H1 (cell line): Measurements from ENCODE around the gene CIT. TPM values are rescaled to one million over a fixed set of nuclear protein-coding genes. Genes with fewer than 3 reads are reported as not detected.

Source experiments
- CTCF ChIA-PET: fragments of 300-600 bp; sonication (Branson Sonifier 250); formaldehyde crosslinking; loops from one replicate; lab custom pipeline; 2021; ENCODE audit not compliant: partially characterized antibody; lab: Charles Lee
- POLR2A ChIA-PET: fragments of 300-600 bp; sonication (Branson Sonifier 250); formaldehyde crosslinking; loops from one replicate; lab custom pipeline; 2021; ENCODE audit warnings: inconsistent platforms; ENCODE audit not compliant: partially characterized antibody; lab: Charles Lee
- DNase-seq, 2 experiments: peaks; one replicate each; pipeline versions ENCODE4 v3.0.0 to v3.0.0-alpha.2; 2010 to 2022; ENCODE audit warnings: low spot score in 2 of 2, low read depth in 1 of 2, mixed read lengths in 1 of 2
- FAIRE-seq: peaks from 2 replicates; lab custom pipeline; 2011; peaks lifted over from hg19 to GRCh38; lab: Jason Lieb, UNC
- H2AFZ ChIP-seq: 2 replicates; pipeline ENCODE4 v1.8.1; 2012; ENCODE audit warnings: low read length, inconsistent platforms
- H2AK5ac ChIP-seq: 2 replicates; pipeline ENCODE4 v1.6.1; 2013; ENCODE audit warnings: low read depth, low read length
- H2BK120ac ChIP-seq: replicated peaks from 2 replicates; pipeline ENCODE3; 2013; ENCODE audit warnings: low read depth, low read length, inconsistent platforms
- H2BK12ac ChIP-seq: 2 replicates; pipeline ENCODE4 v1.6.1; 2013; ENCODE audit warnings: low read depth, low read length
- H2BK15ac ChIP-seq: 2 replicates; pipeline ENCODE4 v1.6.1; 2013; ENCODE audit warnings: low read length
- H2BK20ac ChIP-seq: 2 replicates; pipeline ENCODE4 v1.6.1; 2013; ENCODE audit warnings: low read length
- H2BK5ac ChIP-seq: 2 replicates; pipeline ENCODE4 v1.6.1; 2013; ENCODE audit warnings: low read depth, low read length
- H3K14ac ChIP-seq: 2 replicates; pipeline ENCODE4 v1.6.1; 2013; ENCODE audit warnings: inconsistent platforms; ENCODE audit not compliant: insufficient read length
- H3K18ac ChIP-seq: 2 replicates; pipeline ENCODE4 v1.6.1; 2013; ENCODE audit warnings: low read length; ENCODE audit errors: extremely low read depth
- H3K23ac ChIP-seq: 2 replicates; pipeline ENCODE4 v1.6.1; 2013; ENCODE audit warnings: inconsistent platforms; ENCODE audit not compliant: insufficient read length
- H3K23me2 ChIP-seq: 2 replicates; pipeline ENCODE4 v1.6.1; 2013; ENCODE audit warnings: low read depth, low read length
- H3K27ac ChIP-seq: 2 replicates; pipeline ENCODE4 v1.6.1; 2011; ENCODE audit warnings: low read depth, low read length, inconsistent platforms
- H3K27me3 ChIP-seq, 4 experiments: replicated peaks in 1 of 4; 1 replicate in 1 of 4; 2 replicates in 3 of 4; pipeline versions ENCODE4 v1.6.1 to v1.8.1; 2011 to 2013; ENCODE audit warnings: low read length in 3 of 4, mild to moderate bottlenecking in 3 of 4, inconsistent platforms in 2 of 4, mixed read lengths in 2 of 4, moderate library complexity in 1 of 4; ENCODE audit not compliant: control insufficient read depth in 3 of 4, insufficient read depth in 3 of 4; ENCODE audit errors: extremely low read depth in 1 of 4
- H3K36me3 ChIP-seq, 4 experiments: 2 replicates each; pipeline versions ENCODE4 v1.6.1 to v1.8.1; 2011 to 2013; ENCODE audit warnings: mild to moderate bottlenecking in 4 of 4, low read length in 3 of 4, moderate library complexity in 2 of 4, control low read depth in 1 of 4, inconsistent platforms in 1 of 4; ENCODE audit not compliant: insufficient read depth in 4 of 4, control insufficient read depth in 2 of 4
- H3K4ac ChIP-seq: replicated peaks from 2 replicates; pipeline ENCODE3; 2013; ENCODE audit warnings: low read length, low read depth, mixed read lengths, inconsistent platforms; ENCODE audit not compliant: insufficient read length
- H3K4me1 ChIP-seq, 4 experiments: replicated peaks in 1 of 4; 1 replicate in 1 of 4; 2 replicates in 3 of 4; pipeline versions ENCODE4 v1.6.1 to v1.8.1; 2011 to 2013; ENCODE audit warnings: low read length in 3 of 4, inconsistent platforms in 2 of 4, mixed read lengths in 1 of 4; ENCODE audit not compliant: insufficient read depth in 4 of 4, control insufficient read depth in 3 of 4
- H3K4me2 ChIP-seq, 2 experiments: 2 replicates each; pipeline versions ENCODE4 v1.6.1 to v1.8.1; 2011 to 2013; ENCODE audit warnings: low read depth in 2 of 2, low read length in 2 of 2, control low read depth in 1 of 2, inconsistent platforms in 1 of 2, mild to moderate bottlenecking in 1 of 2; ENCODE audit not compliant: insufficient read depth in 1 of 2
- H3K4me3 ChIP-seq, 4 experiments: fragments of 200-600, 300-600 bp in 1 of 4; sonication (generic), shearing (Covaris generic), sonication (Bioruptor Twin) in 1 of 4; 2 replicates each; pipeline versions ENCODE4 v1.5.1 to v1.8.1; 2011 to 2016; ENCODE audit warnings: low read length in 4 of 4, low read depth in 3 of 4, control low read depth in 2 of 4, inconsistent platforms in 2 of 4, mild to moderate bottlenecking in 2 of 4, mixed read lengths in 1 of 4, moderate library complexity in 1 of 4; ENCODE audit not compliant: insufficient read depth in 2 of 4; ENCODE audit errors: extremely low read depth in 1 of 4
- H3K56ac ChIP-seq: replicated peaks from 2 replicates; pipeline ENCODE3; 2013; ENCODE audit warnings: low read depth, mild to moderate bottlenecking, mixed read lengths, low read length, inconsistent platforms; ENCODE audit not compliant: insufficient read length
- H3K79me1 ChIP-seq: 2 replicates; pipeline ENCODE4 v1.6.1; 2013; ENCODE audit warnings: low read depth, low read length, control low read depth
- H3K79me2 ChIP-seq, 2 experiments: 2 replicates each; pipeline versions ENCODE4 v1.6.1 to v1.8.1; 2012 to 2013; ENCODE audit warnings: low read length in 2 of 2, mild to moderate bottlenecking in 2 of 2, inconsistent platforms in 1 of 2; ENCODE audit not compliant: insufficient read depth in 2 of 2, control insufficient read depth in 1 of 2
- H3K9ac ChIP-seq, 4 experiments: replicated peaks in 1 of 4; 1 replicate in 1 of 4; 2 replicates in 3 of 4; pipeline versions ENCODE4 v1.6.1 to v1.8.1; 2011 to 2013; ENCODE audit warnings: low read depth in 3 of 4, low read length in 3 of 4, control low read depth in 2 of 4, mild to moderate bottlenecking in 2 of 4, moderate library complexity in 2 of 4, inconsistent platforms in 1 of 4; ENCODE audit errors: extremely low read depth in 1 of 4
- H3K9me3 ChIP-seq, 2 experiments: 2 replicates each; pipeline versions ENCODE4 v1.6.1 to v1.8.1; 2012 to 2013; ENCODE audit warnings: mild to moderate bottlenecking in 2 of 2, moderate library complexity in 2 of 2, control low read depth in 1 of 2, inconsistent platforms in 1 of 2, low read depth in 1 of 2, low read length in 1 of 2, mixed read lengths in 1 of 2; ENCODE audit not compliant: insufficient read depth in 2 of 2
- H4K20me1 ChIP-seq, 2 experiments: replicated peaks in 1 of 2; 2 replicates each; pipeline versions ENCODE3 to v1.8.1; 2011 to 2013; ENCODE audit warnings: inconsistent platforms in 2 of 2, low read length in 2 of 2, mild to moderate bottlenecking in 1 of 2; ENCODE audit not compliant: insufficient read depth in 2 of 2, control insufficient read depth in 1 of 2
- H4K5ac ChIP-seq: 2 replicates; pipeline ENCODE4 v1.6.1; 2013; ENCODE audit warnings: low read length, low read depth, mixed read lengths, inconsistent platforms; ENCODE audit not compliant: insufficient read length
- H4K8ac ChIP-seq: 2 replicates; pipeline ENCODE4 v1.8.0; 2013; ENCODE audit warnings: mild to moderate bottlenecking, moderate library complexity, low read length, inconsistent platforms; ENCODE audit not compliant: insufficient read depth; ENCODE audit errors: extremely low read depth
- H4K91ac ChIP-seq: replicated peaks from 2 replicates; pipeline ENCODE3; 2013; ENCODE audit warnings: low read length, mixed read lengths, inconsistent platforms; ENCODE audit not compliant: insufficient read length
- ATF2 ChIP-seq: IDR thresholded peaks from 2 replicates; pipeline ENCODE4 v1.6.1; 2012; ENCODE audit warnings: low read length, inconsistent platforms
- BACH1 ChIP-seq: IDR thresholded peaks from 2 replicates; pipeline ENCODE4 v1.6.1; 2012; ENCODE audit warnings: low read length, improper control_type of control experiment
- BRCA1 ChIP-seq: IDR thresholded peaks from 2 replicates; pipeline ENCODE4 v1.6.1; 2012; ENCODE audit warnings: low read depth, low read length, improper control_type of control experiment
- CEBPB ChIP-seq: IDR thresholded peaks from 2 replicates; pipeline ENCODE4 v1.6.1; 2012; ENCODE audit warnings: low read depth, low read length
- CHD1 ChIP-seq: IDR thresholded peaks from 2 replicates; pipeline ENCODE4 v1.6.1; 2012; ENCODE audit warnings: low read depth, low read length, improper control_type of control experiment
- CREB1 ChIP-seq: IDR thresholded peaks from 2 replicates; pipeline ENCODE4 v1.6.1; 2012; ENCODE audit warnings: inconsistent platforms
- EGR1 ChIP-seq: IDR thresholded peaks from 2 replicates; pipeline ENCODE4 v1.6.1; 2011; ENCODE audit warnings: low read depth, low read length, borderline replicate concordance
- EP300 ChIP-seq, 2 experiments: IDR thresholded peaks; 1 replicate in 1 of 2; 2 replicates in 1 of 2; pipeline ENCODE4 v1.6.1; 2011 to 2012; ENCODE audit warnings: low read depth in 2 of 2, low read length in 2 of 2, mild to moderate bottlenecking in 2 of 2, borderline replicate concordance in 1 of 2, inconsistent platforms in 1 of 2, moderate library complexity in 1 of 2
- FOSL1 ChIP-seq: IDR thresholded peaks from 2 replicates; pipeline ENCODE4 v1.6.1; 2011; ENCODE audit warnings: mild to moderate bottlenecking, low read depth, low read length, moderate library complexity; ENCODE audit not compliant: insufficient read depth
- GABPA ChIP-seq: IDR thresholded peaks from 2 replicates; pipeline ENCODE4 v1.6.1; 2011; ENCODE audit warnings: mild to moderate bottlenecking, low read length, moderate library complexity, borderline replicate concordance; ENCODE audit not compliant: insufficient read depth
- POLR2A ChIP-seq, 2 experiments: IDR thresholded peaks; 1 replicate in 1 of 2; 2 replicates in 1 of 2; pipeline ENCODE4 v1.6.1; 2011; ENCODE audit warnings: low read depth in 2 of 2, low read length in 2 of 2, mild to moderate bottlenecking in 2 of 2; ENCODE audit errors: control extremely low read depth in 1 of 2
- SUZ12 ChIP-seq: fragments of 200-600 bp; sonication (generic); IDR thresholded peaks from 2 replicates; pipeline ENCODE4 v1.6.1; 2012; ENCODE audit warnings: mild to moderate bottlenecking, inconsistent platforms, low read length, moderate library complexity, mixed read lengths
- TAF7 ChIP-seq: optimal IDR thresholded peaks from 2 replicates; pipeline ENCODE3; 2011; ENCODE audit warnings: low read depth, mild to moderate bottlenecking, inconsistent platforms, low read length, moderate library complexity, borderline replicate concordance
- ZNF274 ChIP-seq: IDR thresholded peaks from 2 replicates; pipeline ENCODE4 v1.7.0; 2012; ENCODE audit warnings: low read length, borderline replicate concordance; ENCODE audit errors: extremely low read depth
- WGBS, 2 experiments: shearing (Covaris generic) in 1 of 2; methylation state at CpG; one replicate each; pipeline versions ENCODE4 v1.1.6 to v1.1.7; 2013 to 2015; ENCODE audit warnings: low lambda C conversion rate in 2 of 2, mixed read lengths in 2 of 2, inconsistent platforms in 1 of 2, low coverage in 1 of 2, missing lambda C conversion rate in 1 of 2; ENCODE audit not compliant: insufficient replicate concordance in 2 of 2, insufficient coverage in 1 of 2, insufficient read length in 1 of 2; ENCODE audit errors: extremely low coverage in 1 of 2, missing lambda C conversion rate in 1 of 2; 5-methylcytosine and 5-hydroxymethylcytosine counted together
- polyA plus RNA-seq, 7 experiments: library from polyadenylated mRNA; depleted of rRNA in 3 of 7; stranded (reverse) in 5 of 7; unstranded in 2 of 7; fragments of >200 nt in 5 of 7; fragments of 200-250 nt in 2 of 7; gene quantifications; 1 replicate in 5 of 7; 2 replicates in 1 of 7; 4 replicates in 1 of 7; pipeline versions ENCODE4 v1.2.1 to v1.2.3, GENCODE V29; 2011 to 2013; ENCODE audit warnings: missing spikeins in 2 of 7, mixed read lengths in 2 of 7
- total RNA-seq: library from RNA; stranded (reverse); fragmentation: NEBNext Ultra II Directional; extraction: Animal tissue kit (Norgen Biotek cat#: 25700); gene quantifications from 2 replicates; pipeline ENCODE4 v1.2.1, GENCODE V29; 2021

The CIT gene
- total and polyA plus RNA-seq, 2 of the 8 experiments (the other 6 are each of a cell fraction or from before 2014, with no cell fraction given), result 17.1 to 60.9 TPM

- Histone ChIP-seq H4K91ac (no peak overlapping the region), H2BK5ac (no peak overlapping the region), H3K23ac (no peak overlapping the region), H3K79me1 (no peaks in the 10 kb centered on the region), H3K23me2 (no peaks in the 10 kb centered on the region), H3K4me1 (no peaks in the 10 kb centered on the region), H3K56ac (no peak overlapping the region), H3K36me3 (peaks cover 0 to 9% (median 1%) of the 10 kb centered on the region in 4 experiments; a peak in 3 of 8 replicates), H3K18ac (no peak overlapping the region), H4K5ac (no peak overlapping the region), H2BK120ac (no peak overlapping the region), H3K27me3 (no peaks in the 10 kb centered on the region), H3K9ac (no peak overlapping the region), H3K9me3 (no peaks in the 10 kb centered on the region), H3K4ac (no peak overlapping the region), H2AK5ac (no peak overlapping the region), H3K14ac (no peak overlapping the region), H2BK20ac (no peak overlapping the region), H3K79me2 (peaks cover 0 to 3% of the 10 kb centered on the region in 2 experiments; a peak in 1 of 4 replicates), H4K20me1 (peaks cover 0 to 3% of the 10 kb centered on the region in 2 experiments), H3K4me3 (no peak overlapping the region), H4K8ac (no peak overlapping the region), H2BK15ac (no peak overlapping the region), H2AFZ (no peak overlapping the region), H3K4me2 (no peak overlapping the region), H2BK12ac (no peak overlapping the region), H3K27ac (no peak overlapping the region)
- FAIRE-seq, result no peak
- POLR2A ChIA-PET, result no interaction called here
- no peak for DNase-seq
- 93% methylated on average over 4 of the region's 4 CpGs; no CpG with 5 or more reads in 1 of the 2 experiments for WGBS, 2 experiments
- CTCF ChIA-PET, result interaction anchor here (1.6 kb wide), 1 partner anchor 16 kb away, joined by 14 read pairs; no protein-coding TSS in a partner anchor
- TF ChIP-seq CHD1, result no peak
- no peak for TF ChIP-seq ATF2
- TF ChIP-seq EGR1, result no peak
- no peak for TF ChIP-seq TAF7
- no peak for TF ChIP-seq BACH1
- TF ChIP-seq ZNF274, result no peak
- no peak for TF ChIP-seq FOSL1
- TF ChIP-seq GABPA, result no peak
- TF ChIP-seq EP300 (IDR thresholded peaks at IDR 0.05; ENCODE audit: borderline replicate concordance in 1 of 2, low read depth in 2 of 2, low read length in 2 of 2), result no peak
- TF ChIP-seq POLR2A (IDR thresholded peaks at IDR 0.05; ENCODE audit: control extremely low read depth in 1 of 2, low read depth in 2 of 2, low read length in 2 of 2), result no peak
- TF ChIP-seq CEBPB, result no peak
- no peak for TF ChIP-seq CREB1
- no peak for TF ChIP-seq SUZ12
- no peak for TF ChIP-seq BRCA1
These were observed 80.0 kb downstream of the CIT start for GRCh38 chr12:119797090-119797489.
